KMS-11 (cell line): ENCODE results near the gene USP32.

ENCODE experiments used
- H2AFZ ChIP-seq: fragments of 200-600 bp; sonication (generic); 2 replicates; pipeline ENCODE4 v1.6.1; 2016; ENCODE audit warnings: antibody characterized with exemption, mixed run types, low read depth
- H3K27ac ChIP-seq: fragments of 200-600 bp; sonication (generic); 2 replicates; pipeline ENCODE4 v1.6.1; 2016; ENCODE audit warnings: mild to moderate bottlenecking, mixed run types
- H3K27me3 ChIP-seq: fragments of 200-600 bp; sonication (generic); 2 replicates; pipeline ENCODE4 v1.6.1; 2017; ENCODE audit warnings: mild to moderate bottlenecking, low read depth, mixed run types, moderate library complexity; ENCODE audit not compliant: insufficient read depth
- H3K36me3 ChIP-seq: fragments of 200-600 bp; sonication (generic); 2 replicates; pipeline ENCODE4 v1.6.1; 2017; ENCODE audit warnings: mild to moderate bottlenecking, mixed run types; ENCODE audit not compliant: insufficient read depth
- H3K4me1 ChIP-seq: fragments of 200-600 bp; sonication (generic); 2 replicates; pipeline ENCODE4 v1.6.1; 2016; ENCODE audit warnings: mild to moderate bottlenecking, low read depth, mixed run types; ENCODE audit not compliant: poor library complexity, severe bottlenecking
- H3K4me2 ChIP-seq: fragments of 200-600 bp; sonication (generic); 2 replicates; pipeline ENCODE4 v1.7.0; 2016; ENCODE audit warnings: mild to moderate bottlenecking, mixed run types
- H3K4me3 ChIP-seq: fragments of 200-600 bp; sonication (generic); IDR thresholded peaks from 2 replicates; pipeline ENCODE4 v1.6.1; 2017; ENCODE audit warnings: low read depth, low read length, mixed read lengths; ENCODE audit not compliant: insufficient read depth
- H3K79me2 ChIP-seq: fragments of 200-600 bp; sonication (generic); 2 replicates; pipeline ENCODE4 v1.6.1; 2016; ENCODE audit warnings: low read depth, mixed run types; ENCODE audit not compliant: insufficient read depth
- H3K9ac ChIP-seq: fragments of 200-600 bp; sonication (generic); 2 replicates; pipeline ENCODE4 v1.6.1; 2016; ENCODE audit warnings: mild to moderate bottlenecking, mixed run types
- H4K20me1 ChIP-seq: fragments of 200-600 bp; sonication (generic); 2 replicates; pipeline ENCODE4 v1.6.1; 2016; ENCODE audit warnings: mild to moderate bottlenecking, mixed run types; ENCODE audit not compliant: insufficient read depth
- CTCF ChIP-seq: fragments of 200-600 bp; sonication (generic); conservative IDR thresholded peaks from 2 replicates; pipeline ENCODE4 v1.6.1; 2017; ENCODE audit warnings: low read depth, mild to moderate bottlenecking, antibody characterized with exemption, low read length, moderate library complexity, mixed read lengths

The USP32 gene

GRCh38 chr17:60327134-60327900 lies 64.6 kb downstream of the USP32 start:
- Histone ChIP-seq H3K27me3 (no peaks in the 10 kb centered on the region), H3K9ac (no peak overlapping the region), H3K4me2 (no peak overlapping the region), H3K27ac (no peak overlapping the region), H4K20me1 (no peaks in the 10 kb centered on the region), H2AFZ (no peak overlapping the region), H3K79me2 (0 out of 2 replicates have a peak, but pooled peaks cover 8% of the 10 kb centered on the region), H3K36me3 (no peaks in the 10 kb centered on the region), H3K4me3 (no peak overlapping the region), H3K4me1 (no peaks in the 10 kb centered on the region)
- TF ChIP-seq CTCF: no peak

- TF ChIP-seq CTCF: no peak
- H3K79me2 ChIP-seq: 0 out of 2 replicates have a peak, but pooled peaks cover 8% of the 10 kb centered on the region
- no peak overlapping the region for H3K4me3 ChIP-seq
- H3K4me1 ChIP-seq: no peaks in the 10 kb centered on the region
- H3K4me2 ChIP-seq: no peak overlapping the region
- no peaks in the 10 kb centered on the region for H4K20me1 ChIP-seq
- H3K27me3 ChIP-seq: no peaks in the 10 kb centered on the region
- H3K27ac ChIP-seq: no peak overlapping the region
- no peak overlapping the region for H2AFZ ChIP-seq
- H3K9ac ChIP-seq: no peak overlapping the region
- no peaks in the 10 kb centered on the region for H3K36me3 ChIP-seq
Observed at GRCh38 chr17:60326702-60327101, 65.2 kb downstream of the USP32 start.

GRCh38 chr17:60325730-60326524 lies 66.0 kb downstream of the USP32 start:
- Histone ChIP-seq H4K20me1 (no peaks in the 10 kb centered on the region), H3K79me2 (0 out of 2 replicates have a peak, but pooled peaks cover 8% of the 10 kb centered on the region), H3K27me3 (no peaks in the 10 kb centered on the region), H3K36me3 (no peaks in the 10 kb centered on the region), H3K4me2 (no peak overlapping the region), H3K9ac (no peak overlapping the region), H3K4me3 (no peak overlapping the region), H3K27ac (no peak overlapping the region), H2AFZ (no peak overlapping the region), H3K4me1 (no peaks in the 10 kb centered on the region)
- TF ChIP-seq CTCF: no peak

- H3K27me3 ChIP-seq: no peaks in the 10 kb centered on the region
- H3K36me3 ChIP-seq: no peaks in the 10 kb centered on the region
- H3K4me1 ChIP-seq: no peaks in the 10 kb centered on the region
- H3K79me2 ChIP-seq: peaks cover 13% of the 10 kb centered on the region; the same call in 1 of the 2 replicates
- TF ChIP-seq CTCF: no peak
- no peak overlapping the region for H3K27ac ChIP-seq
- H4K20me1 ChIP-seq: no peaks in the 10 kb centered on the region
- H2AFZ ChIP-seq: no peak overlapping the region
- no peak overlapping the region for H3K4me2 ChIP-seq
- H3K4me3 ChIP-seq: no peak overlapping the region
- no peak overlapping the region for H3K9ac ChIP-seq
Observed at GRCh38 chr17:60323754-60324153, 68.2 kb downstream of the USP32 start.
